GM19023 (cell line): Measurements from ENCODE around the gene SPOCK3.

Experiments used
- ATAC-seq: cut with Tn5 transposase; IDR thresholded peaks from one replicate; pipeline ENCODE4 v1.9.1; 2021; ENCODE audit warnings: mild to moderate bottlenecking, moderate library complexity; ENCODE audit not compliant: unreplicated experiment

SPOCK3 gene

GRCh38 chr4:166688835-166689234, 545.5 kb downstream of the SPOCK3 start:
- ATAC-seq = no peak

DNA sequence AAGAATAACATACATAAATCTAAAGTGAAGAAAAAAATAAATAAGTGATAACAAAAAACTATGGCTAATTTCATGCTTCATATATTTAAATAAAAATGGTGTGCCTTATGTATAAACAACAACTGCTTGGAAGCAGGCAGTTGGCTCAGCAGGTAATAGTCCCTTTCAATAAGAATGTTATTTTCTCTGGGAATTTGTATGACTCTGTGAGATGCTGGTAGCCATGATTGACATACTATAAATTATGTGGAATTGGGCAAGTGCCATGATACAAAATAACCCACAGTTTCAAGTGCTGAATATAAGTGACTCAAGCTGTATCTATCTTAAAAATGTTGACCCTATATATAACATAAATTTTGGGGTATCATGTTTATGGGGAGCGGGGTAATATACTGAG, 546.5 kb downstream of the SPOCK3 start:
- no peak for ATAC-seq
